Stromal cell of bone marrow (primary cell): ENCODE measurements around the gene TAF10.

Source experiments
- DNase-seq: peaks from one replicate; pipeline ENCODE4 v3.0.0-alpha.2; 2012; ENCODE audit warnings: low read depth

Gene TAF10

GRCh38 chr11:6640036-6640984 lies 28.3 kb upstream of the TAF10 start:
- no peak for DNase-seq

- DNase-seq: no peak
Measured at GRCh38 chr11:6638429-6638828, 26.4 kb upstream of the TAF10 start.

GRCh38 chr11:6637871-6638270 lies 25.9 kb upstream of the TAF10 start:
- DNase-seq: peak; percentile 45

- no peak for DNase-seq
Measured at GRCh38 chr11:6636480-6636879, 24.5 kb upstream of the TAF10 start.

GRCh38 chr11:6635082-6635932 lies 23.3 kb upstream of the TAF10 start:
- DNase-seq: no peak

- DNase-seq: no peak
Measured at GRCh38 chr11:6634534-6634933, 22.5 kb upstream of the TAF10 start.

- no peak for DNase-seq
Measured at GRCh38 chr11:6633422-6634408, 21.7 kb upstream of the TAF10 start.

GRCh38 chr11:6632116-6633073 lies 20.4 kb upstream of the TAF10 start:
- no peak for DNase-seq

GRCh38 chr11:6631361-6631890 lies 19.4 kb upstream of the TAF10 start:
- DNase-seq: no peak

- DNase-seq: no peak
Measured at GRCh38 chr11:6630632-6631291, 18.7 kb upstream of the TAF10 start.

GRCh38 chr11:6629892-6630631 lies 18.0 kb upstream of the TAF10 start:
- no peak for DNase-seq

GRCh38 chr11:6629573-6629891 lies 17.5 kb upstream of the TAF10 start:
- DNase-seq: no peak

- no peak for DNase-seq
Measured at GRCh38 chr11:6628526-6628925, 16.5 kb upstream of the TAF10 start.

GRCh38 chr11:6627762-6628241 lies 15.8 kb upstream of the TAF10 start:
- no peak for DNase-seq

- no peak for DNase-seq
Measured at GRCh38 chr11:6626971-6627761, 15.2 kb upstream of the TAF10 start.

- no peak for DNase-seq
Measured at GRCh38 chr11:6625832-6626420, 13.9 kb upstream of the TAF10 start.

- no peak for DNase-seq
Measured at GRCh38 chr11:6625156-6625831, 13.3 kb upstream of the TAF10 start.
